ENCODE data around the gene OPCML.
A peak's percentile ranks its signal among the peaks of the same experiment; 100 is the strongest.

The OPCML gene

DNA sequence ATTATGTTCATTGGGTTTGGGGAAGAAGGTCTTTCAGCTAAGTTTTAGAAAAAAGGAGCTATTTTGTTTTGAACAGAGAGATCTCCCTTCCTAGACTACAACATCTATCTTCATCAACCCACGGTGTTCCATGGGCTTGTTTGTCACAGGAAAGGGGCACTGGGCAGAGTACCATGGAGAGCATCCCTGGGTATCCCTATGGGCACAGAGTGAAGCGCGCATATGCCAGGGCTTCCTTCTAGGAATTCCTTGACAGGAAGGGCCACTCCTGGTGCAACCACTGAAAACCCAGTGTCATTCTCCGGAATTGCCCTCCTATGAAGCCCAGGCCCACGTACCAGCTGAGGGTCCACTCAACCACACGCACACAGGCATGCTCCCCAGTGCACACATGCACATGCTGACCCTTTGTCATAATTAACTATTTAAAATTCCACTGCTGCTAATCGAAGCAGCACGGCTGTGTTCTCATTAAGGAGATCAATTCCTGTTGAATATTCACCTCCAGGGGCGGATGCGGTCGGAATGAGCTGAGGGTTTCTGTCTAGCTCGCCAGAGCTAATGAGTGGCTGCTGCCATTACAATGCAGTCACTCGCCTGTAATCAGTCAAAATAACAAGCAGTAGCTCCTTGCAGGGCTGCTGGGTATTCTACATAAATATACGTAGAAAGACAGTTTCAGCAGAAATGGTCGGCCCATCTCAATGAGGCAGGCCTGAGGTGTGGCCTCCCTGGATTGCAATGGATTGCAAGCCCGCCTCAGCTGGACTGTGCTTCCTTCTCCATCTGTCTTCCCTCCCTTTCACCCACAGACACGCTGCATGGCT lies 512.5 kb downstream of the OPCML start:
- H3K27me3 ChIP-seq (ENCODE audit: insufficient read depth, poor library complexity, severe bottlenecking), result no peaks in the 10 kb centered on the region
- no peak for DNase-seq (ENCODE audit: low read depth in 1 of 2, low spot score in 1 of 2)
- no peak overlapping the region for H3K4me3 ChIP-seq (replicated peaks; ENCODE audit: insufficient read depth, low read length)
- TF ChIP-seq GABPA (IDR thresholded peaks at IDR 0.05; ENCODE audit: low read depth) (no peak), POLR2AphosphoS5 (IDR thresholded peaks at IDR 0.05; ENCODE audit: low read depth) (no peak), REST (IDR thresholded peaks at IDR 0.05; ENCODE audit: insufficient replicate concordance, low read depth) (peak; percentile 63), SPI1 (IDR thresholded peaks at IDR 0.05; ENCODE audit: borderline replicate concordance, low read depth) (no peak)
- TF ChIP-seq, protein P1, sequence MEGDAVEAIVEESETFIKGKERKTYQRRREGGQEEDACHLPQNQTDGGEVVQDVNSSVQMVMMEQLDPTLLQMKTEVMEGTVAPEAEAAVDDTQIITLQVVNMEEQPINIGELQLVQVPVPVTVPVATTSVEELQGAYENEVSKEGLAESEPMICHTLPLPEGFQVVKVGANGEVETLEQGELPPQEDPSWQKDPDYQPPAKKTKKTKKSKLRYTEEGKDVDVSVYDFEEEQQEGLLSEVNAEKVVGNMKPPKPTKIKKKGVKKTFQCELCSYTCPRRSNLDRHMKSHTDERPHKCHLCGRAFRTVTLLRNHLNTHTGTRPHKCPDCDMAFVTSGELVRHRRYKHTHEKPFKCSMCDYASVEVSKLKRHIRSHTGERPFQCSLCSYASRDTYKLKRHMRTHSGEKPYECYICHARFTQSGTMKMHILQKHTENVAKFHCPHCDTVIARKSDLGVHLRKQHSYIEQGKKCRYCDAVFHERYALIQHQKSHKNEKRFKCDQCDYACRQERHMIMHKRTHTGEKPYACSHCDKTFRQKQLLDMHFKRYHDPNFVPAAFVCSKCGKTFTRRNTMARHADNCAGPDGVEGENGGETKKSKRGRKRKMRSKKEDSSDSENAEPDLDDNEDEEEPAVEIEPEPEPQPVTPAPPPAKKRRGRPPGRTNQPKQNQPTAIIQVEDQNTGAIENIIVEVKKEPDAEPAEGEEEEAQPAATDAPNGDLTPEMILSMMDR (IDR thresholded peaks at IDR 0.05; ENCODE audit: insufficient read depth, low read length), result no peak
- H3K27ac ChIP-seq (replicated peaks), result no peak overlapping the region

DNA sequence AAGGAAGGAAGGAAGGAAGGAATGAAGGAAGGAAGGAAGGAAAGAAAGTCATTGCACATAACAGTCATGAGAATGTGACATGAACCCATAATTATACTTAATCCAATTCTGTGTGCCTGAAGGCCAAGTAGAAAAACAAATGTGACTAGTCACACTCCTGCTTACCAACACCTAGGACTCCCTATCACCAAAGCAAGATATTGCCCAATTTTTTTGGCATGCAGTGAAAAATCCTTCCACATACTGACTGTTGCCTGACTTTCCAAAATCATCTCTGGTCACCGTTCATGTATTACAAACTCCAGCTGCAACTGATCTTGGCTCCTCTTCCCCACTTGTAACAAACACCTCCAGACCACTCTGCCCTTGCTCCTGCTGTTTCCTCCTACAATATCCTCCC lies 516.8 kb downstream of the OPCML start:
- no peak for DNase-seq (ENCODE audit: low read depth in 1 of 2, low spot score in 1 of 2)
- TF ChIP-seq GABPA (IDR thresholded peaks at IDR 0.05; ENCODE audit: low read depth) (no peak), POLR2AphosphoS5 (IDR thresholded peaks at IDR 0.05; ENCODE audit: low read depth) (no peak), REST (IDR thresholded peaks at IDR 0.05; ENCODE audit: insufficient replicate concordance, low read depth) (no peak), SPI1 (IDR thresholded peaks at IDR 0.05; ENCODE audit: borderline replicate concordance, low read depth) (no peak)
- TF ChIP-seq, protein P1 (IDR thresholded peaks at IDR 0.05; ENCODE audit: insufficient read depth, low read length), result no peak
- Histone ChIP-seq H3K4me3 (replicated peaks; ENCODE audit: insufficient read depth, low read length) (no peak overlapping the region), H3K27ac (replicated peaks) (no peak overlapping the region), H3K27me3 (ENCODE audit: insufficient read depth, poor library complexity, severe bottlenecking) (peaks cover 2% of the 10 kb centered on the region)

GRCh38 chr11:133014337-133014736 lies 518.0 kb downstream of the OPCML start:
- DNase-seq (ENCODE audit: low read depth in 1 of 2, low spot score in 1 of 2), result no peak
- no peak overlapping the region for H3K27ac ChIP-seq (replicated peaks)
- no peak overlapping the region for H3K4me3 ChIP-seq (replicated peaks; ENCODE audit: insufficient read depth, low read length)
- TF ChIP-seq POLR2AphosphoS5 (IDR thresholded peaks at IDR 0.05; ENCODE audit: low read depth), result no peak
- TF ChIP-seq GABPA (IDR thresholded peaks at IDR 0.05; ENCODE audit: low read depth), result no peak
- TF ChIP-seq REST (IDR thresholded peaks at IDR 0.05; ENCODE audit: insufficient replicate concordance, low read depth), result no peak
- no peak for TF ChIP-seq SPI1 (IDR thresholded peaks at IDR 0.05; ENCODE audit: borderline replicate concordance, low read depth)
- TF ChIP-seq, protein P1 (IDR thresholded peaks at IDR 0.05; ENCODE audit: insufficient read depth, low read length), result no peak
- H3K27me3 ChIP-seq (ENCODE audit: insufficient read depth, poor library complexity, severe bottlenecking), result peaks cover 2% of the 10 kb centered on the region

All from HL-60 (cell line).